ENCODE measurements around the gene CAMKK2.

- no peak for TF ChIP-seq CTCF (IDR thresholded peaks at IDR 0.05 in 8 of 11, conservative IDR thresholded peaks at IDR 0.05 in 3 of 11)
- TF ChIP-seq POLR2A (IDR thresholded peaks at IDR 0.05), result no peak
- no peak for TF ChIP-seq POLR2AphosphoS5 (IDR thresholded peaks at IDR 0.05)
These were observed 70.1 kb downstream of the CAMKK2 start for GRCh38 chr12:121226399-121226798.
